WTC11 (cell line): ENCODE data around the gene TIGD3.

ENCODE experiments used
- CTCF ChIP-seq: fragments of 200-600 bp; IDR thresholded peaks from 2 replicates; pipeline ENCODE4 v1.8.0; 2022; ENCODE audit warnings: antibody characterized with exemption
- ELF4 ChIP-seq: sonication (generic); formaldehyde crosslinking; IDR thresholded peaks from 2 replicates; pipeline ENCODE4 v1.8.1; 2022; ENCODE audit warnings: low read depth, mild to moderate bottlenecking, moderate library complexity, missing genetic modification reagents
- JUN ChIP-seq: sonication (generic); formaldehyde crosslinking; IDR thresholded peaks from 2 replicates; pipeline ENCODE4 v1.8.0; 2023; ENCODE audit warnings: mild to moderate bottlenecking, missing genetic modification reagents
- PRDM15 ChIP-seq: sonication (generic); formaldehyde crosslinking; IDR thresholded peaks from 2 replicates; pipeline ENCODE4 v1.8.0; 2022; ENCODE audit warnings: missing genetic modification reagents

- TF ChIP-seq CTCF (no peak), ELF4 (CRISPR knock-in tag) (no peak), PRDM15 (CRISPR knock-in tag) (no peak), JUN (CRISPR knock-in tag) (no peak)
Observed at GRCh38 chr11:65394125-65394536, 39.6 kb downstream of the TIGD3 start.
